Endothelial cell of umbilical vein (primary cell): Measurements from ENCODE around the gene ERBB2. TPM values are rescaled to one million over a fixed set of nuclear protein-coding genes. Genes with fewer than 3 reads are reported as not detected.

ENCODE experiments used
- BruUV-seq: library from RNA; stranded (reverse); fragments of 400-500 nt; replicated peaks from 2 replicates; lab custom pipeline; 2021; lab: Mats Ljungman, UMichigan
- CTCF ChIA-PET: fragments of 300-600, 350-600 bp; sonication (Branson Sonifier 250); formaldehyde crosslinking; loops from one replicate; lab custom pipeline; 2021; ENCODE audit warnings: antibody characterized with exemption, inconsistent platforms; lab: Charles Lee
- POLR2A ChIA-PET: fragments of 300-600, 350-600 bp; sonication (Branson Sonifier 250); formaldehyde crosslinking; loops from one replicate; lab custom pipeline; 2021; ENCODE audit warnings: antibody characterized with exemption, inconsistent platforms; lab: Charles Lee
- DNase-seq: peaks from one replicate; pipeline ENCODE4 v3.0.0-alpha.2; 2011; ENCODE audit warnings: low read depth, low spot score
- FAIRE-seq: peaks from 2 replicates; lab custom pipeline; 2011; peaks lifted over from hg19 to GRCh38; lab: Jason Lieb, UNC
- H2AFZ ChIP-seq: 2 replicates; pipeline ENCODE4 v1.6.0; 2012; ENCODE audit warnings: low read depth, low read length, control low read depth, inconsistent platforms
- H3K27ac ChIP-seq: 2 replicates; pipeline ENCODE4 v1.5.1; 2011; ENCODE audit warnings: low read depth, mild to moderate bottlenecking, control low read depth, low read length, moderate library complexity; ENCODE audit not compliant: insufficient read depth
- H3K27me3 ChIP-seq, 2 experiments: 2 replicates each; pipeline versions ENCODE4 v1.6.0 to v1.6.1; 2011; ENCODE audit warnings: low read length in 2 of 2, mixed read lengths in 1 of 2; ENCODE audit not compliant: control insufficient read depth in 2 of 2, insufficient read depth in 2 of 2
- H3K36me3 ChIP-seq, 2 experiments: 2 replicates in 1 of 2; 3 replicates in 1 of 2; pipeline ENCODE4 v1.5.1; 2011; ENCODE audit warnings: low read length in 2 of 2, mild to moderate bottlenecking in 1 of 2, moderate library complexity in 1 of 2; ENCODE audit not compliant: control insufficient read depth in 2 of 2, insufficient read depth in 2 of 2; ENCODE audit errors: extremely low read depth in 1 of 2
- H3K4me1 ChIP-seq: 3 replicates; pipeline ENCODE4 v1.5.1; 2011; ENCODE audit warnings: mild to moderate bottlenecking, low read length; ENCODE audit not compliant: control insufficient read depth, insufficient read depth; ENCODE audit errors: extremely low read depth
- H3K4me2 ChIP-seq: 2 replicates; pipeline ENCODE4 v1.6.1; 2011; ENCODE audit warnings: low read length, control low read depth, mixed read lengths; ENCODE audit not compliant: insufficient read depth
- H3K4me3 ChIP-seq, 3 experiments: fragments of 200-600 bp in 1 of 3; sonication (generic), shearing (Covaris generic) in 1 of 3; replicated peaks in 1 of 3; 2 replicates each; pipeline ENCODE4 v1.5.1; 2011 to 2016; ENCODE audit warnings: control low read depth in 3 of 3, low read length in 3 of 3, mild to moderate bottlenecking in 2 of 3, inconsistent platforms in 1 of 3, low read depth in 1 of 3, moderate library complexity in 1 of 3; ENCODE audit not compliant: insufficient read depth in 1 of 3
- H3K79me2 ChIP-seq: 2 replicates; pipeline ENCODE4 v1.6.0; 2012; ENCODE audit warnings: low read length, inconsistent platforms; ENCODE audit not compliant: control insufficient read depth, insufficient read depth
- H3K9ac ChIP-seq: replicated peaks from 2 replicates; pipeline ENCODE3; 2011; ENCODE audit warnings: low read length, control low read depth; ENCODE audit not compliant: insufficient read depth; ENCODE audit errors: extremely low read depth
- H3K9me1 ChIP-seq: replicated peaks from 3 replicates; pipeline ENCODE4 v1.6.0; 2011; ENCODE audit warnings: mild to moderate bottlenecking, low read length; ENCODE audit not compliant: control insufficient read depth, insufficient read depth; ENCODE audit errors: extremely low read depth
- H3K9me3 ChIP-seq: replicated peaks from 2 replicates; pipeline ENCODE4 v1.5.1; 2012; ENCODE audit warnings: low read length, inconsistent platforms; ENCODE audit not compliant: control insufficient read depth, insufficient read depth
- H4K20me1 ChIP-seq: replicated peaks from 2 replicates; pipeline ENCODE3; 2011; ENCODE audit warnings: mild to moderate bottlenecking, low read length; ENCODE audit not compliant: control insufficient read depth, insufficient read depth; ENCODE audit errors: extremely low read depth
- CTCF ChIP-seq, 2 donors: IDR thresholded peaks; 1 replicate in 1 of 2; 2 replicates in 1 of 2; pipeline ENCODE4 v1.5.1; 2011; ENCODE audit warnings: low read length in 2 of 2, mild to moderate bottlenecking in 2 of 2, moderate library complexity in 2 of 2, control low read depth in 1 of 2, inconsistent platforms in 1 of 2, low read depth in 1 of 2; ENCODE audit not compliant: insufficient read depth in 1 of 2; ENCODE audit errors: extremely low read depth in 1 of 2
- EZH2 ChIP-seq: IDR thresholded peaks from 2 replicates; pipeline ENCODE4 v1.6.1; 2012; ENCODE audit warnings: borderline replicate concordance, low read depth, mild to moderate bottlenecking, moderate library complexity, low read length, inconsistent platforms; ENCODE audit not compliant: severe bottlenecking
- FOS ChIP-seq: IDR thresholded peaks from 2 replicates; pipeline ENCODE4 v1.6.1; 2011; ENCODE audit warnings: mild to moderate bottlenecking, low read length, moderate library complexity, borderline replicate concordance; ENCODE audit not compliant: insufficient read depth
- GATA2 ChIP-seq: IDR thresholded peaks from 2 replicates; pipeline ENCODE4 v1.7.0; 2011; ENCODE audit warnings: low read depth, mild to moderate bottlenecking, moderate library complexity, mixed read lengths, low read length; ENCODE audit not compliant: insufficient read length, insufficient read depth
- JUN ChIP-seq: IDR thresholded peaks from 2 replicates; pipeline ENCODE4 v1.6.1; 2011; ENCODE audit warnings: borderline replicate concordance, low read depth; ENCODE audit not compliant: insufficient read length, insufficient read depth
- MAX ChIP-seq: IDR thresholded peaks from 2 replicates; pipeline ENCODE4 v1.6.1; 2011; ENCODE audit not compliant: insufficient read depth, insufficient read length
- MYC ChIP-seq: IDR thresholded peaks from one replicate; pipeline ENCODE4 v1.6.1; 2011; ENCODE audit warnings: mild to moderate bottlenecking, low read depth, low read length
- POLR2AphosphoS5 ChIP-seq: IDR thresholded peaks from 2 replicates; pipeline ENCODE4 v1.6.1; 2012; ENCODE audit warnings: low read depth, mild to moderate bottlenecking, control low read depth, low read length, moderate library complexity; ENCODE audit not compliant: insufficient read depth
- dilution Hi-C: fragments of 300-500 bp; cut with MboI; formaldehyde crosslinking; loops from one replicate; pipeline ENCODE4 v1.15.0; 2019; ENCODE audit warnings: low sequenced_read_pairs; ENCODE audit not compliant: extremely low pct_ligation_motif_present
- intact Hi-C: fragments of 100-400 bp; cut with micrococcal nuclease; formaldehyde crosslinking; loops from one replicate; pipeline ENCODE4 v1.10.0; 2022
- polyA plus RNA-seq, 4 experiments: library from polyadenylated mRNA; depleted of rRNA in 3 of 4; stranded (reverse) in 3 of 4; unstranded in 1 of 4; fragments of >200 nt; gene quantifications; 2 replicates each; pipeline versions ENCODE4 v1.2.1 to v1.2.3, GENCODE V29; 2011 to 2012; ENCODE audit warnings: missing spikeins in 1 of 4
- total RNA-seq: library from RNA; stranded (reverse); gene quantifications from 2 replicates; pipeline ENCODE4 v1.2.3, GENCODE V29; 2021

ERBB2 gene
- total and polyA plus RNA-seq, 2 donors (not counting 3 experiments of a cell fraction or from before 2014, with no cell fraction given): 20.6 to 32.9 TPM

GRCh38 chr17:39709319-39709997, 9.6 kb downstream of the ERBB2 start:
- Histone ChIP-seq H3K4me1 (peaks cover 2% of the 10 kb centered on the region), H3K36me3 (peaks cover 0 to 3% of the 10 kb centered on the region in 2 experiments), H4K20me1 (no peaks in the 10 kb centered on the region), H3K9me1 (no peaks in the 10 kb centered on the region), H3K79me2 (no peaks in the 10 kb centered on the region), H2AFZ (no peak overlapping the region), H3K4me3 (no peak overlapping the region), H3K27me3 (no peaks in the 10 kb centered on the region), H3K9ac (no peak overlapping the region), H3K27ac (no peak overlapping the region), H3K9me3 (no peaks in the 10 kb centered on the region), H3K4me2 (no peak overlapping the region)
- no peak for TF ChIP-seq MYC
- TF ChIP-seq MAX: no peak
- no peak for TF ChIP-seq EZH2
- no peak for TF ChIP-seq FOS
- TF ChIP-seq JUN: no peak
- no peak for TF ChIP-seq CTCF (IDR thresholded peaks at IDR 0.05; ENCODE audit: extremely low read depth in 1 of 2, insufficient read depth in 1 of 2, low read depth in 1 of 2, low read length in 2 of 2)
- TF ChIP-seq GATA2: no peak
- no peak for TF ChIP-seq POLR2AphosphoS5
- ChIA-PET POLR2A (no interaction called here), CTCF (interaction anchor here (1.4 to 1.8 kb wide), 2 partner anchors 21 to 86 kb away, joined by 3 to 5 read pairs; partner anchors contain the start of gene MIEN1)
- intact Hi-C loops (no loop called here), dilution Hi-C loops (no loop called here)
- no peak for FAIRE-seq
- no TSS peak for BruUV-seq
- no peak for DNase-seq
